Measurements from ENCODE around the gene SERPINE3.
A peak's percentile ranks its signal among the peaks of the same experiment; 100 is the strongest.

Gene SERPINE3

GRCh38 chr13:51364404-51365008, 25.0 kb downstream of the SERPINE3 start:
- DNase-seq = no peak

GRCh38 chr13:51370116-51370515, 30.6 kb downstream of the SERPINE3 start:
- DNase-seq = no peak

- no peak for DNase-seq
Measured at GRCh38 chr13:51370811-51371210, 31.3 kb downstream of the SERPINE3 start.

GRCh38 chr13:51371768-51372399, 32.4 kb downstream of the SERPINE3 start:
- no peak for DNase-seq

DNA sequence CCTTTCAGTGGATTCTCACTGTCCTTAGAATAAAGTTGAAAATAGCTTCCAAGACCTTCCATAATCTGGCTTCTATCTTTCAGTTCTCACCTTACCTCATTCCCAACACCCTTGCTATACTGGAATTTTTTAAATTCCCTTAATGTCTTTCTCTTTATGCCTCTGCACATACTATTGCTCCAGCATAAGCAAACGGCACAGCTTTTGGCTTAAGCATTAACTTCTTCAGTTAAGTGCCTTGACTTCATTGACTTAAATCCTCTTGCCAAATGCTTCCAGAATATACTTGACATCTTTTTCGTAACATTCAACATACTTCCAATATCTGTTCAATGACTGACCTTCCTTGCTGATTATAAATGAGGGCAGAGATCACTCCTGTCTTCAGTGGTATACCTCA, 34.0 kb downstream of the SERPINE3 start:
- DNase-seq = no peak

DNA sequence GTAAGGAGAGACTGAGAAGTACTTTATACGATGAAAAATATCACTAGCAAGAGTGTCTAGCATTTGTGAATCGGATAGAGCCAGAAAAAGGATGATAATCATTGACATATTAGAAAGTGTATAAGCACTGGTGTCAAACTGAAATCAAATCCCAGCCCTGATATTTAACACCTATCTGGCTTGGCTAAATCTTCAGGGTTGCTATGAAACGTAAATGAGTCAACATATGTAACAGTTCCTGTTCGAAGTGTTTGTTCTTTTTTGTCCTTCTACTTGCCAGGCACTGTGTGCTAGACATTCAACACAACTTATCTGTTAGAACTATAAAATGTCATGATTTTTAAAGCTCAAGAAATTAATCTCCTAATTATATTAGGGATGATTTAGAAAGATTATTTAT, 40.8 kb downstream of the SERPINE3 start:
- DNase-seq = peak; percentile 30 to 54

GRCh38 chr13:51385114-51385513, 45.6 kb downstream of the SERPINE3 start:
- DNase-seq = no peak

- DNase-seq = no peak
Measured at GRCh38 chr13:51394724-51395123, 55.2 kb downstream of the SERPINE3 start.

DNA sequence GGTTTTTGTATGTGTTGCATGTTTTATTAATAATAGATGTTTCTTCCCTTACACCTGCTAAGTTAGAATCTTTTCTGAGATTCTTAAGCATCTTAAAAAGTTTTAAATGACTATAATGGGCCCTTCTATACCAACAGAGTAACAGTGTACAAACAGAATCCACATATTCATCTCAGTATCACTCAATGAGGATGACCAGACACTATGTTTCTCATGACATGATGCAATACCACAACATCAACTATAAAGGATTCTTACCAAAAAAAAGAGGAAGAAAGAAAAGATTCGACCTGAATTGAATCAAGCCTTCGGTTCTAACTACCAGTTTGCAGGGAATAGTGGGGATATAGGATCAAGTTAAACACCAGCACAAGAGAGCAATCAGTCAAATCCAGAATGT, 56.9 kb downstream of the SERPINE3 start:
- no peak for DNase-seq

DNA sequence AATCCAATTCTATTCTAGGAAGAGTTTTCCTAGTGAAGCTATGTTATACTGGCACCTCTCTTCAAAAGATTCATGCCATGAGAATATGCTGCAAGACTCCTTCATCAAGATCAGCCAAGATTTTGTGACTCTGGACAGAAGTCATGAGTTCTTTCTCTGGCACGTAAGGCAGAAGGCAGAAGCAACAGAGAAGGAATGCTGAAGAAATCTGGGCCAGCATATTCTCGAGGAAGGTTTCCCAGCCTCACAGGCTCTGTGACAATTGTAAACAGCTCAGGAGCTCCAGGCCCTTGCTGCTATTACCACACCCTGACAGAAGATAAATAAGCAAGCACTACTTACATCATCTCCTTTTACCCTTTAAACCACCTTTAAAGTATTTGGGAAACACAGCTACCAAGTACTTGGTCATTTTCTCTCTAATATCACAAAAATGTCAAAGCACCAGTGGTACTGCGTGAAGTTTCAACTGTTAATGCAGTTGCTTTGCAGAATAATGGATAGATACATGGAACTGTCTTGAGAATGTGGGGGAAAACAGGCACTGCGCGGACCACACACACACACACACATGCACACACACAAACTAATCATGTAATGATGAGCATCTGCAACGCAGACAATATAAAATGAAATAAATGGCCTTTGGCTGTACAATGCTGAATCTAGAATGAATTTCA, 57.9 kb downstream of the SERPINE3 start:
- no peak for DNase-seq

DNA sequence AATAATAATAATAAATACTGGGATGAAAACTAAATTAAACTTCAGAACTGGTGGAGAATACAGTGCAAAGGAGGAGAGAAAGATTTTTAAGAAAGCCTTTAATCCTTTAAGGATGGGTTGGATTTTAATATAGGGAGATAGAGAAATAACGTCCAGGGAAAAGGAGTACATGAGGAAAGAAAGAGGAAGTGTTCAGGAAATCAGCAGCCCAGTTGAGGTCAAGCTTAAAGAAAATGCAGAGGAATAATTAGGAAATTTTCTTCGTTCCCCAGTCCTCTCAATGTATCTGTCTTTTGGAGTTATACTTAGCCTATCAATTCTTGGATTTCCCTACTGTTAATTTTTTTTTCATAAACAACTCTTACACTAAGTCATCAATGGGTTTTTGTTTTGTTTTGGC, 65.7 kb downstream of the SERPINE3 start:
- DNase-seq = no peak

DNA sequence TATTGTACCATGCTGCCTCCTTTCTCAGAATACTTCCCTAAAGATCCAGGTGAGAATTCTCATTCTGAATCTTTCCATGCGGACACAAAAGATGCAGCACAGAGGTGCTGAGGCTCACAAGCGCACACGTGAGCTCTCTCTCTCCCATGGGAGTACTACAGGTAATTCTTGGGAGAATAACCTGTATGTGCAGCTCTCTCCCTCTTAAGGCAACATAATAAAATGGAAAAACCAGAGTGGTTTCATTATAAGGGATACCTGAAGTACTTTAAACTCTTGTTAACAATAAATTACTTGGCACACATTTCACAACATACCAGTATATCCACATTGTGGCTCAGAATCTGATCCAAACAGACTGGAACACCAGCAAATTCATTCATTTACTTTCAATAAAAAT, 72.9 kb downstream of the SERPINE3 start:
- DNase-seq = no peak
